ENCODE measurements around the gene XRCC1.

XRCC1 gene

DNA sequence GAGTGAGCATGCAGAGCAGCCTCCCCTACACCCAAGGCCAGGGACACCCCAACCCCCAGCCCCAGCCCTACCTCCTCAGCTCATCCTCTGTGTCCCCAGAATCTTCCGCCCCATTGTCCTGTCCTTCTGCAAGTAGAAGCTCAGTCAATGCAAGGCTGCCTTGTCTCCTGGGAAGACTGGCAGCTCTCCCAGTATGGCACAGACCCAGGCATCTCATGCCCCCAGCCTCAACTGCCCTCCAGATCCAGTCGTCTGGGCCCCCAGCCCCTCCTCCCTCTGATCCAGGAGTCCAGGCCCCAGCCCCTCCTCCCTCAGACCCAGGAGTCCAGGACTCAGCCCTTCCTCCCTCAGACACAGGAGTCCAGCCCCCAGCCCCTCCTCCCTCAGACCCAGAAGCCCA, 29.3 kb downstream of the XRCC1 start:
- TF ChIP-seq CTCF (IDR thresholded peaks at IDR 0.05; ENCODE audit: extremely low read depth, insufficient read depth, missing control alignments) = no peak
- in situ Hi-C loops (cut with MboI; ENCODE audit: low pct_unique_long_range_greater_than_20kb, low sequenced_read_pairs, unreplicated experiment) = no loop called here
- no peak for DNase-seq (ENCODE audit: low spot score)

- no peak for DNase-seq (ENCODE audit: low spot score)
- in situ Hi-C loops (cut with MboI; ENCODE audit: low pct_unique_long_range_greater_than_20kb, low sequenced_read_pairs, unreplicated experiment) = no loop called here
- TF ChIP-seq CTCF (IDR thresholded peaks at IDR 0.05; ENCODE audit: extremely low read depth, insufficient read depth, missing control alignments) = no peak
Measured at GRCh38 chr19:43545276-43545675, 30.1 kb downstream of the XRCC1 start.

DNA sequence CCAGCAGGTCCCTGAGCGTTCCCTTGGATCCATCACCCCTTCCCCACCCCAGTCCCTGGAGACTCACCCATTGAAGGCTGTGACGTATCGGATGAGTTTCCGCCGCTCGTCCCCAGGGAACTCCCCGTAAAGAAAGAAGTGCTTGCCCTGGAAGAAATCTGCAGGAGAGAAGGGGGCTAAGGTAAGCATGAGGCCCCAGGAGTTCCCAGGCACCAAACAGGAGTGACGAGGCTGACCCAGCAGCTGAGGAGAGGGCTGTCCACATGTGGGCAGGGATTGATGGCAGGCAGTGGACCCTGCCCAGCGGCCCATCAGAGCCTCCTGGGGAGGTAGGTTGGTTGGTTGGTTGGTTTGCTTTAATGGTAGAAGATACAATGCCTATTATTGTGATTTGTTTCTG, 31.2 kb downstream of the XRCC1 start:
- in situ Hi-C loops (cut with MboI; ENCODE audit: low pct_unique_long_range_greater_than_20kb, low sequenced_read_pairs, unreplicated experiment) = no loop called here
- no peak for DNase-seq (ENCODE audit: low spot score)
- TF ChIP-seq CTCF (IDR thresholded peaks at IDR 0.05; ENCODE audit: extremely low read depth, insufficient read depth, missing control alignments) = no peak

DNA sequence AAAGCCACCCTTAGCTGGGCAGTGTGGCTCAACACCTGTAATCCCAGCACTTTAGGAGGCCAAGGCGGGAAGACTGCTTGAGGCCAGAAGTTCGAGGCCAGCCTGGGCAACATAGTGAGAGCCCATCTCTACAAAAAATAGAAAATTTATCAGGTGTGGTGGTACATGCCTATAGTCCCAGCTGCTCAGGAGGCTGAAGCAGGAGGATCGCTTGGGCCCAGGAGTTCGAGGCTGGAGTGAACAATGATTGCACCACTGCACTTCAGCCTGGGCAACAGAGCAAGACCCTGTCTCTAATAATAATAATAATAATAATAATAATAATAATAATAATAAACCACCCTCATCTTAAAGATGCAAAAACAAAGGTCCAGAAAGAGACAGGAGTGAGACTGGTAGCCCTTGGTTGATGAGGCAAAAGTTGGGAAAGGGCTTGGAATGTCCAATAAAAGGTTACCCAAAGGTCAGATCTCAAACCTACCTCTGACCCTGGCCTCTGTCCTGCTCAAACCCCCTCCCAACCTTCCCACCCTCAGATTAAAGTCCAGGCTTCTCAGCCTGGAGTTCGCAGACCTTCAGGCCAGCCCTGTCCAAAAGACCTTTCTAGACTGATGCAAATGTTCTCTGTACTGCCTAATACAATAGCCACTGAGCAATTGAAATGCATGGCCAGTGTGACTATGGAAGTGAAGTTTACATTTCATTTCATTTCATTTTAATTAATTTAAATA, 33.2 kb downstream of the XRCC1 start:
- TF ChIP-seq CTCF (IDR thresholded peaks at IDR 0.05; ENCODE audit: extremely low read depth, insufficient read depth, missing control alignments) = no peak
- no peak for DNase-seq (ENCODE audit: low spot score)
- in situ Hi-C loops (cut with MboI; ENCODE audit: low pct_unique_long_range_greater_than_20kb, low sequenced_read_pairs, unreplicated experiment) = no loop called here

- in situ Hi-C loops (cut with MboI; ENCODE audit: low pct_unique_long_range_greater_than_20kb, low sequenced_read_pairs, unreplicated experiment) = no loop called here
- DNase-seq (ENCODE audit: low spot score) = no peak
- no peak for TF ChIP-seq CTCF (IDR thresholded peaks at IDR 0.05; ENCODE audit: extremely low read depth, insufficient read depth, missing control alignments)
Measured at GRCh38 chr19:43540381-43540780, 34.9 kb downstream of the XRCC1 start.

- no peak for TF ChIP-seq CTCF (IDR thresholded peaks at IDR 0.05; ENCODE audit: extremely low read depth, insufficient read depth, missing control alignments)
- in situ Hi-C loops (cut with MboI; ENCODE audit: low pct_unique_long_range_greater_than_20kb, low sequenced_read_pairs, unreplicated experiment) = no loop called here
- DNase-seq (ENCODE audit: low spot score) = no peak
Measured at GRCh38 chr19:43538922-43539321, 36.4 kb downstream of the XRCC1 start.
